ENCODE results near the gene GPC2. TPM values are rescaled to one million over a fixed set of nuclear protein-coding genes. Genes with fewer than 3 reads are reported as not detected.

GPC2 gene
- total RNA-seq, 1 experiment from 2014 or later, result 45.2 TPM

DNA sequence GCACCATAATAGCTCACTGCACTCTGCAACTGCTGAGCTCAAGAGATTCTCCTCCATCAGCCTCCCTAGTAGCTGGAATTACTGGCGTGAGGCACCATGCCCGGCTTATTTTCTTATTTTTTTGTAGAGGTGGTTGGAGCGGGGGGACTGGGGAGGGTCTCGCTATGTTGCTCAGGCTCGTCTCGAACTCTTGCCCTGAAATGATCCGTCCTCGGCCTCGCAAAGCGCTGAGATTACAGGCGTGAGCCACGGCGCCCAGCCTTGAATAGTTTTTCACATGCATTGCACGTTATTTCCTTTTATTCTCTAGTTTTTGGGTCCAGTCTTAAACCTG lies 29.0 kb downstream of the GPC2 start:
- Histone ChIP-seq H3K18ac (ENCODE audit: insufficient read length, low read depth, low read length) (no peak overlapping the region), H3K4me2 (ENCODE audit: insufficient read depth, insufficient read length, low read length) (peak overlapping the region; percentile 49), H2BK12ac (ENCODE audit: insufficient read length, low read depth, low read length) (no peak overlapping the region), H4K20me1 (ENCODE audit: control insufficient read depth, insufficient read depth, insufficient read length) (peaks cover 2% of the 10 kb centered on the region), H2AFZ (ENCODE audit: low read length) (no peak overlapping the region), H2BK5ac (ENCODE audit: insufficient read length, low read length) (no peak overlapping the region), H3K23me2 (ENCODE audit: insufficient read length, low read depth, low read length, poor library complexity, severe bottlenecking) (peaks cover 6% of the 10 kb centered on the region), H3T11ph (ENCODE audit: low read length) (no peak overlapping the region), H2BK15ac (ENCODE audit: low read depth, low read length) (no peak overlapping the region), H3K14ac (ENCODE audit: insufficient read depth, low read length) (no peak overlapping the region), H2AK5ac (ENCODE audit: insufficient read length, low read length) (no peak overlapping the region), H4K5ac (ENCODE audit: insufficient read length, low read depth, low read length) (no peak overlapping the region), H3K79me1 (ENCODE audit: insufficient read depth, low read depth, low read length, poor library complexity, severe bottlenecking) (no peaks in the 10 kb centered on the region), H3K27me3 (ENCODE audit: insufficient read depth, low read length) (no peaks in the 10 kb centered on the region), H3K9me3 (ENCODE audit: control insufficient read depth, low read depth, low read length) (no peaks in the 10 kb centered on the region), H4K91ac (ENCODE audit: insufficient read length, low read depth, low read length) (no peak overlapping the region), H3K23ac (ENCODE audit: insufficient read length, low read depth, low read length) (no peak overlapping the region), H3K56ac (ENCODE audit: insufficient read length, low read depth, low read length) (no peak overlapping the region), H4K8ac (replicated peaks; ENCODE audit: insufficient read length, low read depth, low read length) (no peak overlapping the region), H2BK20ac (ENCODE audit: low read depth, low read length, poor library complexity, severe bottlenecking) (no peak overlapping the region), H3K79me2 (ENCODE audit: insufficient read depth, low read length) (no peaks in the 10 kb centered on the region), H3K4ac (ENCODE audit: low read depth, low read length) (no peak overlapping the region), H3K4me1 (ENCODE audit: insufficient read depth, low read length) (no peaks in the 10 kb centered on the region), H2BK120ac (ENCODE audit: low read depth, low read length, poor library complexity, severe bottlenecking) (no peak overlapping the region), H3K9ac (ENCODE audit: extremely low read depth, insufficient read length, low read length) (no peak overlapping the region), H3K27ac (ENCODE audit: insufficient read length, low read depth, low read length) (no peak overlapping the region)
- TF ChIP-seq, protein P1, sequence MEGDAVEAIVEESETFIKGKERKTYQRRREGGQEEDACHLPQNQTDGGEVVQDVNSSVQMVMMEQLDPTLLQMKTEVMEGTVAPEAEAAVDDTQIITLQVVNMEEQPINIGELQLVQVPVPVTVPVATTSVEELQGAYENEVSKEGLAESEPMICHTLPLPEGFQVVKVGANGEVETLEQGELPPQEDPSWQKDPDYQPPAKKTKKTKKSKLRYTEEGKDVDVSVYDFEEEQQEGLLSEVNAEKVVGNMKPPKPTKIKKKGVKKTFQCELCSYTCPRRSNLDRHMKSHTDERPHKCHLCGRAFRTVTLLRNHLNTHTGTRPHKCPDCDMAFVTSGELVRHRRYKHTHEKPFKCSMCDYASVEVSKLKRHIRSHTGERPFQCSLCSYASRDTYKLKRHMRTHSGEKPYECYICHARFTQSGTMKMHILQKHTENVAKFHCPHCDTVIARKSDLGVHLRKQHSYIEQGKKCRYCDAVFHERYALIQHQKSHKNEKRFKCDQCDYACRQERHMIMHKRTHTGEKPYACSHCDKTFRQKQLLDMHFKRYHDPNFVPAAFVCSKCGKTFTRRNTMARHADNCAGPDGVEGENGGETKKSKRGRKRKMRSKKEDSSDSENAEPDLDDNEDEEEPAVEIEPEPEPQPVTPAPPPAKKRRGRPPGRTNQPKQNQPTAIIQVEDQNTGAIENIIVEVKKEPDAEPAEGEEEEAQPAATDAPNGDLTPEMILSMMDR (conservative IDR thresholded peaks at IDR 0.05), result no peak
- H3K4me1 Mint-ChIP-seq, result peaks cover 21 to 24% of the 10 kb centered on the region in 2 experiments
- no CpG with 5 or more reads among the region's 14 CpGs for WGBS (ENCODE audit: extremely low coverage, insufficient read length, low lambda C conversion rate)
- peak overlapping the region; percentile 76 to 97 (median 95); a peak in 6 of 7 replicates for H3K27ac Mint-ChIP-seq
- H3K27me3 Mint-ChIP-seq (ENCODE audit: low read depth), result peaks cover 2% of the 10 kb centered on the region; the same call in 1 of the 2 replicates
- no peak for DNase-seq
- H3K9me3 Mint-ChIP-seq, result no peaks in the 10 kb centered on the region
- peak overlapping the region; percentile 98 for H3K4me3 Mint-ChIP-seq
- H3K36me3 Mint-ChIP-seq (ENCODE audit: insufficient read depth in 1 of 3, low read depth in 3 of 3), result peaks cover 9 to 27% (median 26%) of the 10 kb centered on the region in 3 experiments

Measured in H9 (cell line).